HEK293T (cell line): Measurements from ENCODE around the gene ZBTB48.
"Not testable (repeated sequence)": the region's sequence is repeated elsewhere in the genome, so short reads cannot be mapped to it uniquely, and the experiment has no call there.

Source experiments
- CTCF ChIA-PET: fragments of 350-600 bp; formaldehyde crosslinking; extraction: SDS; loops from one replicate; lab custom pipeline; 2021; ENCODE audit warnings: antibody characterized with exemption, inconsistent platforms; lab: Yijun Ruan, JAX
- POLR2A ChIA-PET: fragments of 350-600 bp; formaldehyde crosslinking; extraction: SDS; loops from one replicate; lab custom pipeline; 2020; ENCODE audit warnings: antibody characterized with exemption, inconsistent platforms; lab: Yijun Ruan, JAX
- DNase-seq: peaks from one replicate; pipeline ENCODE4 v3.0.0; 2012; ENCODE audit warnings: mixed read lengths; ENCODE audit errors: extremely low spot score
- ARNT ChIP-seq: fragments of 450-650 bp; IDR thresholded peaks from 2 replicates; pipeline ENCODE4 v1.6.1; 2017; ENCODE audit warnings: mild to moderate bottlenecking
- BHLHE40 ChIP-seq: fragments of 450-650 bp; IDR thresholded peaks from 2 replicates; pipeline ENCODE4 v1.6.1; 2016; ENCODE audit warnings: mild to moderate bottlenecking, moderate library complexity, borderline replicate concordance
- CTBP1 ChIP-seq: fragments of 450-650 bp; IDR thresholded peaks from 2 replicates; pipeline ENCODE4 v1.6.1; 2016; ENCODE audit warnings: borderline replicate concordance
- ELF4 ChIP-seq: fragments of 450-650 bp; IDR thresholded peaks from 2 replicates; pipeline ENCODE4 v1.6.1; 2017; ENCODE audit warnings: antibody characterized with exemption
- FOXA1 ChIP-seq: fragments of 450-650 bp; IDR thresholded peaks from 2 replicates; pipeline ENCODE4 v1.6.1; 2016; ENCODE audit warnings: mild to moderate bottlenecking
- FOXK2 ChIP-seq: fragments of 450-650 bp; IDR thresholded peaks from 2 replicates; pipeline ENCODE4 v1.6.1; 2016; ENCODE audit warnings: mild to moderate bottlenecking
- FOXM1 ChIP-seq: fragments of 450-650 bp; IDR thresholded peaks from 2 replicates; pipeline ENCODE4 v1.6.1; 2017; ENCODE audit warnings: mild to moderate bottlenecking, borderline replicate concordance
- HDGF ChIP-seq: fragments of 450-650 bp; IDR thresholded peaks from 2 replicates; pipeline ENCODE4 v1.6.1; 2017; ENCODE audit warnings: antibody characterized with exemption, borderline replicate concordance
- L3MBTL2 ChIP-seq: fragments of 450-650 bp; conservative IDR thresholded peaks from 2 replicates; pipeline ENCODE4 v1.6.1; 2016; ENCODE audit warnings: mild to moderate bottlenecking
- LEF1 ChIP-seq: fragments of 450-650 bp; IDR thresholded peaks from 2 replicates; pipeline ENCODE4 v1.6.1; 2017; ENCODE audit warnings: mild to moderate bottlenecking, borderline replicate concordance
- NFRKB ChIP-seq: fragments of 450-650 bp; IDR thresholded peaks from 2 replicates; pipeline ENCODE4 v1.6.1; 2016; ENCODE audit warnings: mild to moderate bottlenecking, moderate library complexity
- PKNOX1 ChIP-seq: fragments of 450-650 bp; IDR thresholded peaks from 2 replicates; pipeline ENCODE4 v1.6.1; 2016
- SP1 ChIP-seq: fragments of 450-650 bp; IDR thresholded peaks from 2 replicates; pipeline ENCODE4 v1.6.1; 2017
- SUZ12 ChIP-seq: fragments of 450-650 bp; IDR thresholded peaks from 2 replicates; pipeline ENCODE4 v1.6.1; 2016; ENCODE audit warnings: mild to moderate bottlenecking
- TARDBP ChIP-seq: fragments of 450-650 bp; IDR thresholded peaks from 2 replicates; pipeline ENCODE4 v1.6.1; 2016
- ZNF384 ChIP-seq: fragments of 450-650 bp; IDR thresholded peaks from 2 replicates; pipeline ENCODE4 v1.6.1; 2016

ZBTB48 gene

GRCh38 chr1:6593810-6594209 lies 14.0 kb downstream of the ZBTB48 start:
- TF ChIP-seq PKNOX1 (no peak), SP1 (no peak), HDGF (no peak), TARDBP (no peak), LEF1 (no peak), FOXM1 (no peak), ZNF384 (no peak), FOXA1 (no peak), NFRKB (no peak), BHLHE40 (no peak), CTBP1 (no peak), FOXK2 (no peak), ELF4 (no peak), SUZ12 (no peak), L3MBTL2 (no peak), ARNT (no peak)
- ChIA-PET POLR2A (no interaction called here), CTCF (no interaction called here)
- no peak for DNase-seq

GRCh38 chr1:6594977-6595740 lies 15.4 kb downstream of the ZBTB48 start:
- CTCF ChIA-PET: no interaction called here
- POLR2A ChIA-PET: no interaction called here
- TF ChIP-seq FOXK2 (no peak), L3MBTL2 (no peak), ARNT (no peak), ZNF384 (no peak), NFRKB (no peak), TARDBP (no peak), SUZ12 (no peak), FOXM1 (no peak), LEF1 (no peak), ELF4 (no peak)
- no peak for DNase-seq

GRCh38 chr1:6596351-6596750 lies 16.6 kb downstream of the ZBTB48 start:
- TF ChIP-seq L3MBTL2 (no peak), FOXK2 (no peak)
- POLR2A ChIA-PET: no interaction called here
- CTCF ChIA-PET: no interaction called here
- no peak for DNase-seq

- ChIA-PET POLR2A (no interaction called here), CTCF (interaction anchor here (0.7 kb wide), 1 partner anchor 1438 kb away, joined by 3 read pairs; no protein-coding TSS in a partner anchor)
- DNase-seq: no peak
- TF ChIP-seq FOXM1 (no peak), L3MBTL2 (no peak), HDGF (no peak), SUZ12 (no peak), BHLHE40 (no peak), ELF4 (no peak)
Observed at GRCh38 chr1:6596886-6597776, 17.3 kb downstream of the ZBTB48 start.

- DNase-seq: no peak
- TF ChIP-seq FOXA1: no peak
- TF ChIP-seq SP1: no peak
- no peak for TF ChIP-seq NFRKB
- TF ChIP-seq TARDBP: no peak
- no peak for TF ChIP-seq SUZ12
- ChIA-PET CTCF (interaction anchor here (0.7 kb wide), 1 partner anchor 1437 kb away, joined by 3 read pairs; no protein-coding TSS in a partner anchor), POLR2A (no interaction called here)
Observed at GRCh38 chr1:6597777-6598131, 18.0 kb downstream of the ZBTB48 start.

- POLR2A ChIA-PET: interaction anchor here (0.8 to 6.1 kb wide), 4 partner anchors 12 to 45 kb away, joined by 3 to 55 read pairs (median 14); partner anchors contain the start of genes NOL9, TAS1R1 and ZBTB48
- no peak for DNase-seq
- no peak for TF ChIP-seq ELF4
- no peak for TF ChIP-seq BHLHE40
- CTCF ChIA-PET: no interaction called here
Observed at GRCh38 chr1:6599141-6599975, 19.6 kb downstream of the ZBTB48 start.

- not testable (repeated sequence) for DNase-seq
- ChIA-PET POLR2A (interaction anchor here (0.8 to 6.1 kb wide), 6 partner anchors 10 to 46 kb away, joined by 3 to 55 read pairs (median 4); partner anchors contain the start of genes NOL9, TAS1R1 and ZBTB48), CTCF (interaction anchor here (0.6 kb wide), 2 partner anchors 47 to 177 kb away, joined by 3 read pairs; no protein-coding TSS in a partner anchor)
Observed at GRCh38 chr1:6599991-6600390, 20.2 kb downstream of the ZBTB48 start.
